Endodermal cell (in vitro differentiated cells): Measurements from ENCODE around the gene OSBPL6. TPM values are rescaled to one million over a fixed set of nuclear protein-coding genes. Genes with fewer than 3 reads are reported as not detected.

ENCODE experiments used
- DNase-seq: peaks from one replicate; pipeline ENCODE4 v3.0.0-alpha.2; 2017
- H3K27ac ChIP-seq: 2 replicates; pipeline ENCODE4 v1.5.1; 2013; ENCODE audit warnings: mild to moderate bottlenecking, low read depth, low read length, moderate library complexity
- H3K27me3 ChIP-seq: 2 replicates; pipeline ENCODE4 v1.6.1; 2013; ENCODE audit warnings: mild to moderate bottlenecking, low read length, moderate library complexity; ENCODE audit not compliant: insufficient read depth, control insufficient read depth, poor library complexity, severe bottlenecking
- H3K36me3 ChIP-seq: 2 replicates; pipeline ENCODE4 v1.7.0; 2013; ENCODE audit warnings: mild to moderate bottlenecking, low read length, moderate library complexity; ENCODE audit not compliant: control insufficient read depth, insufficient read depth
- H3K4me1 ChIP-seq: one replicate; pipeline ENCODE4 v1.7.0; 2013; ENCODE audit warnings: low read length; ENCODE audit not compliant: control insufficient read depth, insufficient read depth
- H3K4me3 ChIP-seq: 2 replicates; pipeline ENCODE4 v1.5.1; 2013; ENCODE audit warnings: mild to moderate bottlenecking, low read length, moderate library complexity
- H3K9ac ChIP-seq: 2 replicates; pipeline ENCODE4 v1.6.1; 2013; ENCODE audit warnings: mild to moderate bottlenecking, low read length, moderate library complexity; ENCODE audit not compliant: poor library complexity, severe bottlenecking; ENCODE audit errors: extremely low read depth
- H3K9me3 ChIP-seq: 2 replicates; pipeline ENCODE4 v1.6.1; 2013; ENCODE audit warnings: mild to moderate bottlenecking, low read length, moderate library complexity; ENCODE audit not compliant: control insufficient read depth
- H3K27ac Mint-ChIP-seq: 2 replicates; pipeline ENCODE4 v1.8.0; 2020; ENCODE audit warnings: mixed read lengths
- H3K27me3 Mint-ChIP-seq: 2 replicates; pipeline ENCODE4 v1.8.0; 2021; ENCODE audit warnings: mild to moderate bottlenecking, mixed read lengths; ENCODE audit not compliant: insufficient read depth
- H3K36me3 Mint-ChIP-seq: 2 replicates; pipeline ENCODE4 v1.8.0; 2020; ENCODE audit warnings: low read depth, mixed read lengths
- H3K4me1 Mint-ChIP-seq: 2 replicates; pipeline ENCODE4 v1.8.0; 2020; ENCODE audit warnings: mixed read lengths
- H3K4me3 Mint-ChIP-seq: 2 replicates; pipeline ENCODE4 v1.8.0; 2020; ENCODE audit warnings: mild to moderate bottlenecking, moderate library complexity, mixed read lengths
- H3K9me3 Mint-ChIP-seq: 2 replicates; pipeline ENCODE4 v1.8.0; 2020; ENCODE audit warnings: mild to moderate bottlenecking, mixed read lengths
- WGBS, 2 experiments: methylation state at CpG; one replicate each; pipeline versions ENCODE4 v1.1.5 to v1.1.7; 2013; ENCODE audit warnings: missing lambda C conversion rate in 2 of 2, mixed read lengths in 1 of 2; ENCODE audit not compliant: insufficient coverage in 1 of 2, insufficient read length in 1 of 2; 5-methylcytosine and 5-hydroxymethylcytosine counted together
- total RNA-seq, 2 donors: library from RNA; stranded (reverse); fragmentation: NEBNext Ultra II Directional in 1 of 2; extraction: Animal tissue kit (Norgen Biotek cat#: 25700) in 1 of 2; gene quantifications; 2 replicates in 1 of 2; 3 replicates in 1 of 2; pipeline ENCODE4 v1.2.1, GENCODE V29; 2021
- TF ChIP-seq, protein P1 (sequence below): fragments of 200-600 bp; sonication (generic); conservative IDR thresholded peaks from 2 replicates; pipeline ENCODE4 v1.5.0; 2021; ENCODE audit warnings: antibody characterized with exemption, mild to moderate bottlenecking

OSBPL6 gene
- total RNA-seq, 2 donors from 2014 or later: 3.4 to 3.6 TPM

DNA sequence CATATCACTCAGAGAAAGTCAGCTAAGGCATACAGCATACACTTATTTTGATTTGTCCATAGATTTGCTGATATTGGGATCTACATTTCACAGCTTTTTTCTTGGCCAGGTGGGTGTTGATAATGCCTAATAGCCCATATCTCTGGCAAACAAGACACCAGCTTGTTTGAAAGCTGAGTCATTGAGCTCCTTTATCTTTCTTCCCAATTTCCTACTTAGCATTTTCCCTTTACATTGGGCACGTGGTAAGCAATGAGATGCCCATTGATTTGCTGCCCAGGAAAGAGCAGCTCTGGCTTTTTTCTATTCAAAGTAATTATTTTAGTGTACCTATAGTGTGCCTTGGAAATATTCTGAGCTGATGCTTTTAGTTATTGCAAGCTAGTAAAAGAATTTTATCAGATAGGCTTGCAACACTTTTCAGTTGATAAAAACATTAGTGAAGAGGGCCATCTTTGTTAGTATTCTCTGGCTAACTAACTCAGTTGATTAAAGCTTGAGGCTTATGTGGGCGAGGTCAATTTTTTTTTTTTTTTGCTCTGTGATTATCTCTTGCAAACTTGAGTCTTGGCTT lies 79.6 kb downstream of the OSBPL6 start:
- Mint-ChIP-seq H3K9me3 (no peaks in the 10 kb centered on the region), H3K4me3 (no peak overlapping the region), H3K27ac (no peak overlapping the region), H3K27me3 (no peaks in the 10 kb centered on the region), H3K36me3 (no peaks in the 10 kb centered on the region), H3K4me1 (peaks cover 38% of the 10 kb centered on the region)
- H3K27ac ChIP-seq: no peak overlapping the region
- H3K9me3 ChIP-seq: no peaks in the 10 kb centered on the region
- H3K27me3 ChIP-seq: no peaks in the 10 kb centered on the region
- H3K4me3 ChIP-seq: no peak overlapping the region
- no peak overlapping the region for H3K9ac ChIP-seq
- peaks cover 9% of the 10 kb centered on the region for H3K4me1 ChIP-seq
- no peak for DNase-seq
- TF ChIP-seq, protein P1, sequence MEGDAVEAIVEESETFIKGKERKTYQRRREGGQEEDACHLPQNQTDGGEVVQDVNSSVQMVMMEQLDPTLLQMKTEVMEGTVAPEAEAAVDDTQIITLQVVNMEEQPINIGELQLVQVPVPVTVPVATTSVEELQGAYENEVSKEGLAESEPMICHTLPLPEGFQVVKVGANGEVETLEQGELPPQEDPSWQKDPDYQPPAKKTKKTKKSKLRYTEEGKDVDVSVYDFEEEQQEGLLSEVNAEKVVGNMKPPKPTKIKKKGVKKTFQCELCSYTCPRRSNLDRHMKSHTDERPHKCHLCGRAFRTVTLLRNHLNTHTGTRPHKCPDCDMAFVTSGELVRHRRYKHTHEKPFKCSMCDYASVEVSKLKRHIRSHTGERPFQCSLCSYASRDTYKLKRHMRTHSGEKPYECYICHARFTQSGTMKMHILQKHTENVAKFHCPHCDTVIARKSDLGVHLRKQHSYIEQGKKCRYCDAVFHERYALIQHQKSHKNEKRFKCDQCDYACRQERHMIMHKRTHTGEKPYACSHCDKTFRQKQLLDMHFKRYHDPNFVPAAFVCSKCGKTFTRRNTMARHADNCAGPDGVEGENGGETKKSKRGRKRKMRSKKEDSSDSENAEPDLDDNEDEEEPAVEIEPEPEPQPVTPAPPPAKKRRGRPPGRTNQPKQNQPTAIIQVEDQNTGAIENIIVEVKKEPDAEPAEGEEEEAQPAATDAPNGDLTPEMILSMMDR: no peak
- 44% methylated on average over 2 of the region's 2 CpGs; no CpG with 5 or more reads in 1 of the 2 experiments for WGBS, 2 experiments
- H3K36me3 ChIP-seq: no peaks in the 10 kb centered on the region

DNA sequence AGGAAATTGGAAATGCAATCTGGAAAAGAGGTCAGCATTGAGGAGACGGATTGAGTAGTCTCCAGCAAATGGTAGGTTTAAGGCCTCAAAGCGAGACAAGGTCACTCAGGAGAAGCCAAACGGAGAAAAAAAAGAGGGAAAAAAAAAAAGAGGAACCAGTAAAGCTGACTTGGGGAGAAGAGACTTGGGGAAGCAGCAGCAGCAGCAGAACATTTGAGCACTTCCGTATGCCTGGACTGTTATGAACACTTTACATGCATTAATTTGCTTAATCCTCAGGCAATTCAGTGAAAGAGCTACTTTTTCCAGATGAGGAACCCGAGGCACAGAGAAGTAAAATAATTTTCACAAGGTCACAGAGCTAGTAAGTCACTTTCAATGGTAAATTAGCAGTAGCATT lies 81.3 kb downstream of the OSBPL6 start:
- peaks cover 13% of the 10 kb centered on the region for H3K4me1 ChIP-seq
- TF ChIP-seq, protein P1: no peak
- no peak overlapping the region for H3K4me3 ChIP-seq
- H3K36me3 ChIP-seq: no peaks in the 10 kb centered on the region
- H3K36me3 Mint-ChIP-seq: no peaks in the 10 kb centered on the region
- no peak overlapping the region for H3K27ac ChIP-seq
- no peaks in the 10 kb centered on the region for H3K27me3 Mint-ChIP-seq
- DNase-seq: no peak
- H3K27ac Mint-ChIP-seq: no peak overlapping the region
- H3K4me1 Mint-ChIP-seq: peaks cover 35% of the 10 kb centered on the region
- no peak overlapping the region for H3K9ac ChIP-seq
- H3K27me3 ChIP-seq: no peaks in the 10 kb centered on the region
- H3K9me3 Mint-ChIP-seq: no peaks in the 10 kb centered on the region
- WGBS, 2 experiments: 88 to 89% methylated on average over 5 of the region's 5 CpGs
- H3K9me3 ChIP-seq: no peaks in the 10 kb centered on the region
- no peak overlapping the region for H3K4me3 Mint-ChIP-seq

DNA sequence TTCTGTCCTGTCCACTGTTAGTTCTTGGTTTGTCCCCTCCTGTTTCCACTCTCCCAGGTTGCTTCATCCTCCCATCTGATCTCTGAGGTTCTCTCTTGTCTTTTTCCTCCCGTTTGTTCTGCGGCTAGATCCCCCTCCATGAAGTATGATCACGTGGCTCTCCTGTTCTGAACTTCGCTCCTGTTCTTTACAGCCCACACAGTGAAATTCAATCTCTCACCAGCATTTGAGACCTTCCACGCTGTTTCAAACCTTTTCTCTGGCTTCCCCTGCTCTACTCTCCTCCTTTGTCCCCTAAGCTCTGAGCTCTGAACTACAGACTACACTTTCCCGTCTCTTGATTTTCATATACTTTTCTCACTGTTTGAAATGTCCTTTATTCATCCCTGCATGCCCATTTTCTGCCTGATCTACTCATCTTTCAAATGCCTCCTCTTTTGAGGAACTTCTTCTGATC lies 83.5 kb downstream of the OSBPL6 start:
- H3K4me3 Mint-ChIP-seq: no peak overlapping the region
- Histone ChIP-seq H3K4me3 (no peak overlapping the region), H3K27ac (peak overlapping the region; percentile 62)

More for the DNA sequence above, 83.5 kb downstream of the OSBPL6 start:
- H3K4me1 ChIP-seq: peaks cover 3% of the 10 kb centered on the region
- Mint-ChIP-seq H3K27me3 (no peaks in the 10 kb centered on the region), H3K27ac (no peak overlapping the region), H3K4me1 (peaks cover 31% of the 10 kb centered on the region), H3K9me3 (no peaks in the 10 kb centered on the region), H3K36me3 (no peaks in the 10 kb centered on the region)
- no peak overlapping the region for H3K9ac ChIP-seq
- no peak for DNase-seq
- H3K27me3 ChIP-seq: no peaks in the 10 kb centered on the region
- H3K9me3 ChIP-seq: no peaks in the 10 kb centered on the region
- no peaks in the 10 kb centered on the region for H3K36me3 ChIP-seq
- TF ChIP-seq, protein P1: no peak
- 37 to 39% methylated on average over 6 of the region's 6 CpGs for WGBS, 2 experiments
